Endothelial cell of umbilical vein (primary cell): ENCODE data around the gene FAM193A. TPM values are rescaled to one million over a fixed set of nuclear protein-coding genes. Genes with fewer than 3 reads are reported as not detected.

Source experiments
- BruUV-seq: library from RNA; stranded (reverse); fragments of 400-500 nt; replicated peaks from 2 replicates; lab custom pipeline; 2021; lab: Mats Ljungman, UMichigan
- CTCF ChIA-PET: fragments of 300-600, 350-600 bp; sonication (Branson Sonifier 250); formaldehyde crosslinking; loops from one replicate; lab custom pipeline; 2021; ENCODE audit warnings: antibody characterized with exemption, inconsistent platforms; lab: Charles Lee
- POLR2A ChIA-PET: fragments of 300-600, 350-600 bp; sonication (Branson Sonifier 250); formaldehyde crosslinking; loops from one replicate; lab custom pipeline; 2021; ENCODE audit warnings: antibody characterized with exemption, inconsistent platforms; lab: Charles Lee
- DNase-seq: peaks from one replicate; pipeline ENCODE4 v3.0.0-alpha.2; 2011; ENCODE audit warnings: low read depth, low spot score
- FAIRE-seq: peaks from 2 replicates; lab custom pipeline; 2011; peaks lifted over from hg19 to GRCh38; lab: Jason Lieb, UNC
- H2AFZ ChIP-seq: 2 replicates; pipeline ENCODE4 v1.6.0; 2012; ENCODE audit warnings: low read depth, low read length, control low read depth, inconsistent platforms
- H3K27ac ChIP-seq: 2 replicates; pipeline ENCODE4 v1.5.1; 2011; ENCODE audit warnings: low read depth, mild to moderate bottlenecking, control low read depth, low read length, moderate library complexity; ENCODE audit not compliant: insufficient read depth
- H3K27me3 ChIP-seq, 2 experiments: 2 replicates each; pipeline versions ENCODE4 v1.6.0 to v1.6.1; 2011; ENCODE audit warnings: low read length in 2 of 2, mixed read lengths in 1 of 2; ENCODE audit not compliant: control insufficient read depth in 2 of 2, insufficient read depth in 2 of 2
- H3K36me3 ChIP-seq, 2 experiments: 2 replicates in 1 of 2; 3 replicates in 1 of 2; pipeline ENCODE4 v1.5.1; 2011; ENCODE audit warnings: low read length in 2 of 2, mild to moderate bottlenecking in 1 of 2, moderate library complexity in 1 of 2; ENCODE audit not compliant: control insufficient read depth in 2 of 2, insufficient read depth in 2 of 2; ENCODE audit errors: extremely low read depth in 1 of 2
- H3K4me1 ChIP-seq: 3 replicates; pipeline ENCODE4 v1.5.1; 2011; ENCODE audit warnings: mild to moderate bottlenecking, low read length; ENCODE audit not compliant: control insufficient read depth, insufficient read depth; ENCODE audit errors: extremely low read depth
- H3K4me2 ChIP-seq: 2 replicates; pipeline ENCODE4 v1.6.1; 2011; ENCODE audit warnings: low read length, control low read depth, mixed read lengths; ENCODE audit not compliant: insufficient read depth
- H3K4me3 ChIP-seq, 3 experiments: fragments of 200-600 bp in 1 of 3; sonication (generic), shearing (Covaris generic) in 1 of 3; replicated peaks in 1 of 3; 2 replicates each; pipeline ENCODE4 v1.5.1; 2011 to 2016; ENCODE audit warnings: control low read depth in 3 of 3, low read length in 3 of 3, mild to moderate bottlenecking in 2 of 3, inconsistent platforms in 1 of 3, low read depth in 1 of 3, moderate library complexity in 1 of 3; ENCODE audit not compliant: insufficient read depth in 1 of 3
- H3K79me2 ChIP-seq: 2 replicates; pipeline ENCODE4 v1.6.0; 2012; ENCODE audit warnings: low read length, inconsistent platforms; ENCODE audit not compliant: control insufficient read depth, insufficient read depth
- H3K9ac ChIP-seq: replicated peaks from 2 replicates; pipeline ENCODE3; 2011; ENCODE audit warnings: low read length, control low read depth; ENCODE audit not compliant: insufficient read depth; ENCODE audit errors: extremely low read depth
- H3K9me1 ChIP-seq: replicated peaks from 3 replicates; pipeline ENCODE4 v1.6.0; 2011; ENCODE audit warnings: mild to moderate bottlenecking, low read length; ENCODE audit not compliant: control insufficient read depth, insufficient read depth; ENCODE audit errors: extremely low read depth
- H3K9me3 ChIP-seq: replicated peaks from 2 replicates; pipeline ENCODE4 v1.5.1; 2012; ENCODE audit warnings: low read length, inconsistent platforms; ENCODE audit not compliant: control insufficient read depth, insufficient read depth
- H4K20me1 ChIP-seq: replicated peaks from 2 replicates; pipeline ENCODE3; 2011; ENCODE audit warnings: mild to moderate bottlenecking, low read length; ENCODE audit not compliant: control insufficient read depth, insufficient read depth; ENCODE audit errors: extremely low read depth
- EZH2 ChIP-seq: IDR thresholded peaks from 2 replicates; pipeline ENCODE4 v1.6.1; 2012; ENCODE audit warnings: borderline replicate concordance, low read depth, mild to moderate bottlenecking, moderate library complexity, low read length, inconsistent platforms; ENCODE audit not compliant: severe bottlenecking
- FOS ChIP-seq: IDR thresholded peaks from 2 replicates; pipeline ENCODE4 v1.6.1; 2011; ENCODE audit warnings: mild to moderate bottlenecking, low read length, moderate library complexity, borderline replicate concordance; ENCODE audit not compliant: insufficient read depth
- GATA2 ChIP-seq: IDR thresholded peaks from 2 replicates; pipeline ENCODE4 v1.7.0; 2011; ENCODE audit warnings: low read depth, mild to moderate bottlenecking, moderate library complexity, mixed read lengths, low read length; ENCODE audit not compliant: insufficient read length, insufficient read depth
- JUN ChIP-seq: IDR thresholded peaks from 2 replicates; pipeline ENCODE4 v1.6.1; 2011; ENCODE audit warnings: borderline replicate concordance, low read depth; ENCODE audit not compliant: insufficient read length, insufficient read depth
- MAX ChIP-seq: IDR thresholded peaks from 2 replicates; pipeline ENCODE4 v1.6.1; 2011; ENCODE audit not compliant: insufficient read depth, insufficient read length
- MYC ChIP-seq: IDR thresholded peaks from one replicate; pipeline ENCODE4 v1.6.1; 2011; ENCODE audit warnings: mild to moderate bottlenecking, low read depth, low read length
- POLR2A ChIP-seq: IDR thresholded peaks from 2 replicates; pipeline ENCODE4 v1.6.1; 2012; ENCODE audit warnings: low read depth, mild to moderate bottlenecking, control low read depth, low read length
- POLR2AphosphoS5 ChIP-seq: IDR thresholded peaks from 2 replicates; pipeline ENCODE4 v1.6.1; 2012; ENCODE audit warnings: low read depth, mild to moderate bottlenecking, control low read depth, low read length, moderate library complexity; ENCODE audit not compliant: insufficient read depth
- dilution Hi-C: fragments of 300-500 bp; cut with MboI; formaldehyde crosslinking; loops from one replicate; pipeline ENCODE4 v1.15.0; 2019; ENCODE audit warnings: low sequenced_read_pairs; ENCODE audit not compliant: extremely low pct_ligation_motif_present
- intact Hi-C: fragments of 100-400 bp; cut with micrococcal nuclease; formaldehyde crosslinking; loops from one replicate; pipeline ENCODE4 v1.10.0; 2022
- polyA plus RNA-seq, 4 experiments: library from polyadenylated mRNA; depleted of rRNA in 3 of 4; stranded (reverse) in 3 of 4; unstranded in 1 of 4; fragments of >200 nt; gene quantifications; 2 replicates each; pipeline versions ENCODE4 v1.2.1 to v1.2.3, GENCODE V29; 2011 to 2012; ENCODE audit warnings: missing spikeins in 1 of 4
- total RNA-seq: library from RNA; stranded (reverse); gene quantifications from 2 replicates; pipeline ENCODE4 v1.2.3, GENCODE V29; 2021
- TF ChIP-seq, protein P1 (sequence below), 2 donors: IDR thresholded peaks; 1 replicate in 1 of 2; 2 replicates in 1 of 2; pipeline ENCODE4 v1.5.1; 2011; ENCODE audit warnings: low read length in 2 of 2, mild to moderate bottlenecking in 2 of 2, moderate library complexity in 2 of 2, control low read depth in 1 of 2, inconsistent platforms in 1 of 2, low read depth in 1 of 2; ENCODE audit not compliant: insufficient read depth in 1 of 2; ENCODE audit errors: extremely low read depth in 1 of 2

Gene FAM193A
- total and polyA plus RNA-seq, 2 donors (not counting 3 experiments of a cell fraction or from before 2014, with no cell fraction given), result 12.3 to 32.1 TPM

DNA sequence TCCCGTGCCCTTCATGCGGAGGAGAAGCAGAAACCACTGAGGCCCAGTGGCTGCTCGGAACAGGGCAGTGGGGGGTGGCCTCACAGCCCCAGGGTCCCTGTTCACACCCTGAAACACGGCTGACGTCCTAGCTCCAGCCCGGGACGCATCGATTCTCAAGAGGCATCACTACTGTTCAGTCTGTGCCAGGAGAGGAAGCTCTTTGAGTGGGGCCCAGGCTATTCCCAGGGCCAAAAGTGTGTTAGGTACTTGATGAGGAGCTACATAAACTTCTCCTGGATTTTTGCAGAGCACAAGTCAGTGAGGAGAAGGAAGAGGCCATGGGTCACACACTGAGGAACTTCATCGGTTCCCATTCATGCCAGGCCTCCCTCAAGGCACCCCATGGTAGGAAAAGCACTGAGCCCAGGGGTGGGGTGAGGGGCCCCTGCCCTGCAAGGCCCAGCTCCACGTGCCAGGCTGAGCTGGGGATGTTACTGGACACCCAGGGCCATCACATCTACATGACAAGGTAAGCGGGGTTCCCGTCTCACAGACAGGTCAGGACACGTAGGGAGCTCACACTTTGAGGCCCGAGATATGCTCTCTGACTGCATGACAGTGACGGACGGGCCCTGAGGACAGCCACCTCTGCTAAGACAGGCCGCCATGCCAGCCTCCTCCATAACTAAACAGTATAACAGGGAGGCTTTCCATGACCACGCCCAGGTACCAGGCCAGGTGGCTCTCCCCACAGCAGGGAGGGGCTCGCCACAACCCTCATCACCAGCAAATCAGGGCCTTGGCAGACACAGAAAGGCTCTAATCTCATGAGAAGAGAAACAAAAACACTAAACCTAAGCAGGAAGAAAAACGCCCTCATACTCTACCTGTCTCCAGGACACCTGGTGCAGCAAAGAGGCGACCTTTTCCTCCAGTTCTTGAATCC is 207.3 kb downstream of the FAM193A start:
- DNase-seq (no peak), FAIRE-seq (no peak)
- Histone ChIP-seq H3K4me3 (no peak overlapping the region), H3K9me3 (no peaks in the 10 kb centered on the region), H3K4me2 (no peak overlapping the region), H3K9me1 (no peaks in the 10 kb centered on the region), H2AFZ (no peak overlapping the region), H3K9ac (no peak overlapping the region), H4K20me1 (no peaks in the 10 kb centered on the region), H3K36me3 (peaks cover 7 to 46% of the 10 kb centered on the region in 2 experiments), H3K27me3 (no peaks in the 10 kb centered on the region), H3K79me2 (no peaks in the 10 kb centered on the region), H3K4me1 (peaks cover 20% of the 10 kb centered on the region), H3K27ac (no peak overlapping the region)
- ChIA-PET POLR2A (no interaction called here), CTCF (no interaction called here)
- TF ChIP-seq GATA2, result no peak
- TF ChIP-seq FOS, result no peak
- TF ChIP-seq, protein P1, sequence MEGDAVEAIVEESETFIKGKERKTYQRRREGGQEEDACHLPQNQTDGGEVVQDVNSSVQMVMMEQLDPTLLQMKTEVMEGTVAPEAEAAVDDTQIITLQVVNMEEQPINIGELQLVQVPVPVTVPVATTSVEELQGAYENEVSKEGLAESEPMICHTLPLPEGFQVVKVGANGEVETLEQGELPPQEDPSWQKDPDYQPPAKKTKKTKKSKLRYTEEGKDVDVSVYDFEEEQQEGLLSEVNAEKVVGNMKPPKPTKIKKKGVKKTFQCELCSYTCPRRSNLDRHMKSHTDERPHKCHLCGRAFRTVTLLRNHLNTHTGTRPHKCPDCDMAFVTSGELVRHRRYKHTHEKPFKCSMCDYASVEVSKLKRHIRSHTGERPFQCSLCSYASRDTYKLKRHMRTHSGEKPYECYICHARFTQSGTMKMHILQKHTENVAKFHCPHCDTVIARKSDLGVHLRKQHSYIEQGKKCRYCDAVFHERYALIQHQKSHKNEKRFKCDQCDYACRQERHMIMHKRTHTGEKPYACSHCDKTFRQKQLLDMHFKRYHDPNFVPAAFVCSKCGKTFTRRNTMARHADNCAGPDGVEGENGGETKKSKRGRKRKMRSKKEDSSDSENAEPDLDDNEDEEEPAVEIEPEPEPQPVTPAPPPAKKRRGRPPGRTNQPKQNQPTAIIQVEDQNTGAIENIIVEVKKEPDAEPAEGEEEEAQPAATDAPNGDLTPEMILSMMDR (IDR thresholded peaks at IDR 0.05; ENCODE audit: extremely low read depth in 1 of 2, insufficient read depth in 1 of 2, low read depth in 1 of 2, low read length in 2 of 2), result no peak
- TF ChIP-seq JUN, result no peak
- TF ChIP-seq MAX, result no peak
- no peak for TF ChIP-seq POLR2AphosphoS5
- no peak for TF ChIP-seq MYC
- no peak for TF ChIP-seq POLR2A
- TF ChIP-seq EZH2, result no peak
- intact Hi-C loops (no loop called here), dilution Hi-C loops (no loop called here)
- BruUV-seq, result no TSS peak
